Fibroblast of skin of left biceps (primary cell): ENCODE data around the gene NEK1.
A peak's percentile ranks its signal among the peaks of the same experiment; 100 is the strongest.

Experiments used
- DNase-seq, 2 experiments: peaks; one replicate each; pipeline ENCODE4 v3.0.0-alpha.2; 2013; ENCODE audit warnings: low read depth in 2 of 2

NEK1 gene

DNA sequence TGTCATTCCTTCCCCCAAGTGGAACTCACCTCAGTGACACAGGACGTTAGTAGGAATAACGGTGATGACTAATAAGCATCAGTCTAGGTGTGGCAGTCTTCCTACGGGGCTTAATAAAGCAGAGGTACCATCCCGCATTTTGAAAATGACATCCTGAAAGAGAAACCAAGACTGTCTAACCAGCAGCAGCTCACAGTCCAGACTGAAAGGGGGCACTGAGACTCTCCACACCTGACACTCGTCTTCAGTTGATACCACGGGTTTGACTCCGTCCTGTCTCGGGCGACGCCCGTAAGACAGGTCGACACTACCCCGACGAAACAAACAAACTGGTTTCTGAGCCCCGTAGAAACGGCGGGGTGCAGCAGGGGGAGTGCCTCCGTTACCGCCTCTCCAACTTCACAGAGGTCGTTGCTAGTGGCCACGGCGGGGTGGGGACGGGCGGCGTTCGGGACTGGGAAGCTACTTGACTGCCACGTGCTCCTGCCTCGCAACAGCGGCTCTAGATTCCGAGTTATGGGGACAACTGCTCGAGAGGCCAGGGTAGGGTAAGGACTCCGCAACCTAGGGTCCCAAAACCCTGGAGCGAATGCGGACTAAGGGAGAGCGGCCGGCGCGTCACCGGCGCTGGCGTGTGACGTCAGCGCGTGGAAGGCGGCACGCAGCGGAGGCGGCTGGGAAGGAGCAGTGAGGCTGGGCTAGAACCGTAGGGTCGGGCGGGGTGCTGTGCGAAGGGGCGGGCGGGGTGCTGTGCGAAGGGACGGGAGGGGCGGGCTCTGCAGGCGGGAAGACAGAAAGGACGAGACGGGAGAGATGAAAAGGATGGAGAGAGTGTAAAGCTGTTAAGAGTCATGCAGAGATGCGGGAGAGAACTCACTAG is at the start of gene NEK1:
Gene NEK1 (minus strand): TSS at position 593 of the 880 bp plus-strand sequence. CDS start 9,953 bp downstream, outside the sequence.
- peak; percentile 61 to 68 for DNase-seq

DNA sequence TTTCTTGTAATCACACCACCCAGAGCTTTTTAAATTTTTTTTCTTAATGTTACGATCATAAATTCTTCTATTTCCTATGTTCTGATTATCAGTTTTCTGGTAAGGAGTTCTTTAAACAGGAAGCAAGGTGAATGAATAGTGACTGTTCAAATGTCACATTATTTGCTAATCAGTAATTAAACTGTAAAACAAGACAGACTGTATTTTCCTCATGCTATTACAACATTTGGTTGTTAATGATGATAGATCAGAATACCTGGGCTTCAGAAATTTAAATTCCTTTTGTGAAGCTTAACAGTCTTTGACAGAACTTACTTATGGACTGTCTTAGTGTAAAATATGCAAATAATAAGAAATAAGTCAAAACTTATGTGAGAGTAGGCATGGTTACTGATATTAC is 49.4 kb upstream of the NEK1 start:
- no peak for DNase-seq

DNA sequence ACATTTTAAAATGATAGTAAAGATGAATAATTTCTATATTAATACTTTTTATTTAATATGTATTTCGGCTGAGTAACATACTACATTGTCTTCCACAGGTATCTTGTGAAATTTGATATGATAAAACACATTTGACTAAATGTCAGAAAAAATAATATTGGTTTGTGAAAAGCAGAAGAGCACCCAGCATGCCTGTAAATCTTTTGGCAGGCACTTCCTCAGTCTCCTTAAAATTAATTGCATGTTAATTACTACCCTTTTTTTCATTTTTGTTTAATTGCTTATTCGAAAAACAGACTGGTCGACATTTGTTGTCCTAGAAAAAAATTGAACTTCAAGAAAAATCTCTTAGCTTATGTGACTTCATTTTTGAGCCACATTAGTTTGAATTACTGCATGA is 48.5 kb upstream of the NEK1 start:
- DNase-seq: no peak

- DNase-seq: peak; percentile 93
Measured at GRCh38 chr4:169659716-169660670, 47.6 kb upstream of the NEK1 start.

DNA sequence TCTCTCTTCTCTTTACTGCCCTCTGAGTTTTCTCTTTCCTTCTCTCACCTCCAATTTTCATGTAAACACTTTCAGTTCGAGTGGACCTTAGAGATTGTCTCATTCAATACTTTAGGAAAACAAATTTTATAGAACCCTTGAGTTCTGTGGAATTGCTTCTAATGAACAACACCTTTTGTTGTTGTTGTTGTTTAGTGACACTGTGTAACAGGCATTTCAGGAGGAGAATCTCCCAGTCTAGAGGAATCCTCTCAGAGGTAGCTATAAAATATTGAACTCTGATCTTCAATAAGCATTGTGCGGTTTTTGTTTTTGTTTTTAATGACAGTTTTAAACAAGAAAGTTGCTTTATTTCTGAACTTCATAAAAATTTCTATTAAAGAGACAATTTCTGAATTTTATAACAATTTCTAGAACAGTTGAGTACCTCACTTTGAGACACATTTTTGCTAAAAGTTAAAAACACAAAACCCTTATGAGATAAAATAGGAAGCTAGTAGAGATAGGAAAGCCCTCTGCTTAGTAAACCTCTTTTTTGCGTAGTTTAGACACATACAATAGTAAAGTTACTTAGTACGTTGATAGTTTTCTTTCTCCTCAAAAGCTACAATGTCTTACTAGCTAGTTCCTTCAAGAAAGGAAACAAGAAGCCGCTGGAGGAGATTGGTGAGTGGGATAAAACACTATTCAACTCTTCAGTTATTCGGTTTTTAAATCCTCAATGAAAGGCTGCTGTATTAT is 46.8 kb upstream of the NEK1 start:
- no peak for DNase-seq

- DNase-seq: no peak
Measured at GRCh38 chr4:169658196-169658595, 45.8 kb upstream of the NEK1 start.

DNA sequence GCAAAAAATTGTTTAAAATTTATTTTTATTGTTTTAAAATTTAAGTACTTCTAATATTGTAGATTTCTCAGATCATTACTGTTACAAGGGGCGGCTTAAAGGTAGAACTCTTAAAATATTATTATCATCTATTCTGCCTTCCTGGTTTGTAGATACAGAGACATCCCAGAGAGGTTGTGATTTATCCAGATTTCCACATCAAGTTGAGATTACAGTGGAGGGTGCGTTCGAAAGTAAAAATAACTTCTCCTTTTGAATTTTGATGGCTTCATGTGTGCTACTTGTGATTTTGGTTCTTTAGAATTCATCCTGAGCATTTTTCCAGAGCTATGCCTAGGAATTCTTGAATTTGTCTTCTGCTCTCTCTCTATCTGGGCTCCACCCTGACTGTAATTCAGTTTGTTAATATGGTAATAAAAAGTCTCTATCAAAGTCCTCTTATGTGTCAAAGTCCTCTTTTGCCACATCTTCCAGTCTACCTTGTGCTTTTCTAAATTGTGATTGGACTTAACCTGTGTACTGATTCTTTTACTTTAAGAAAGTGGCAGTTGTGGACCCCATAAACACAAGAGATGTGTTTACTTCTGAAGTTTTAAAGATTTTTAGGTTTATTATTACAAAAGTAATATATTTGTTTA is 45.2 kb upstream of the NEK1 start:
- no peak for DNase-seq

DNA sequence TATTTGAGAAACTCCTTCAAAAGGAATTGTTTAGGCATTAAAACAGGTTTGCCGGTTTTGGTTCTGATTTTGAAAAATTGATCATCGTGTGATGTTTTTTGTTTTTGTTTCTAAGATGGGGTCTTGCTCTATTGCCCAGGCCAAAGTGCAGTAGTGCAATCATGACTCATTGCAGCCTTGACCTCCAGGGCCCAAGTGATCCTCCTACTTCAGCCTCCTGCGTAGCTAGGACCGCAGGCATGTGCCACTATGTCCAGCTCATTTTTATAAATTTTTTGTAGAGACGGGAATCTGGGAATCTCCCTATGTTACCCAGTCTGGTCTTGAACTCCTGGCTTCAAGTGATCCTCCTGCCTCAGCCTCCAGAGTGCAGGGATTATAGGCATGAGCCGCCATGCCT is 43.0 kb upstream of the NEK1 start:
- no peak for DNase-seq

DNA sequence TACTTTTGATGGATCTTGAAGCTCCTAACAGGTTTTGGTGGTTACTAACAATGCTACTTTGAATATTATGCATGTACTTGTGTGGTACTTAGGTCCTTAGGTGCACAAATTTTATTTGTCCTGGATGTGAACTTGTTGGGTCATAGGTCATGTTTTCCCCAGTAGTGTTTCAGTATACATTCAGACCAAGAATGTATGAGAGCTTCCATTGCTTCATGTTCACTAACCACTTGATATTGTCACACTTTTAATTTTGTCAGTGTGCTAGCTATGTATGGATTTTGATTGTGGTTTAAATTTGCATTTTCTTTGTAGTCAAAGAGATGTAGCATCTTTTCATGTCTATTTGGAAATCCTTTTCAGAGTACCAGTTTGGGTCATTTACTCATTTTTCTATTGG is 40.2 kb upstream of the NEK1 start:
- DNase-seq: no peak

- no peak for DNase-seq
Measured at GRCh38 chr4:169650227-169650936, 38.0 kb upstream of the NEK1 start.

GRCh38 chr4:169649545-169650226 is 37.3 kb upstream of the NEK1 start:
- DNase-seq: no peak

GRCh38 chr4:169645627-169646026 is 33.2 kb upstream of the NEK1 start:
- no peak for DNase-seq

- DNase-seq: no peak
Measured at GRCh38 chr4:169644802-169645201, 32.4 kb upstream of the NEK1 start.

GRCh38 chr4:169640261-169640870 is 28.0 kb upstream of the NEK1 start:
- peak; percentile 81 to 82 for DNase-seq

DNA sequence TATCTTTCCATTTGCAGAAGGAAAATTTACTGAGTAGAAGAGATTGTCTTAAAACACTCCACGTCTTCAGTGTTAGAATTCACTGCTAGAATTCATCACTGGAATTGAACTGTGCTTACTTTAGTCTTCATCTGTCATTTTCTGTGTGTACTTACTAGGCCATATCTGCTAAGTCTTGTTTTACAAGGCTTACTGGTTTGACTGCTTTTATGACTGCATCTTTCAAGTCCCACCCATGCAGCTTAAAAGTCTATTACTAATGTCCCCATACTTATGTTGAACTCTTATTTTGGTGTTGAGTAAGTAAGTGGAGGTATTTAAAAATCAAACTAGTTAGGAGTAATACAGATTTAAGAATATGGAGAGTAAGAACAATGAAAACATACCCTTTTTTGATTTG is 22.6 kb upstream of the NEK1 start:
- no peak for DNase-seq

DNA sequence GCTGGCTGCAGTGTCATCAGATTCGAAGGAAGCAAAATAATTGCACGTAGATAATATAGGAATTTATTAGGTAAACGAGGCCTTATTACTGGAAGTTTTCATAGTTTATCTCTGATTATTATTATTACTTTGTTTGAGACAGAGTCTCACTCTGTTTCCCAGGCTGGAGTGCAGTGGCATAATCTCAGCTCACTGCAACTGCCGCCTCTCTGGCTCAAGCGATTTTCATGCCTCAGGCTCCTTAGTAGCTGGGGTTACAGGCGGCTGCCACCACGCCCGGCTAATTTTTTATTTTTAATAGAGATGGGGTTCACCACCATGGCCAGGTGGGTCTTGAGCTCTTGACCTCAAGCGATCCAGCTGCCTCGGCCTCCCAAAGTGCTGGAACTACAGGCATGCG is 20.5 kb upstream of the NEK1 start:
- no peak for DNase-seq

- no peak for DNase-seq
Measured at GRCh38 chr4:169630069-169630468, 17.7 kb upstream of the NEK1 start.

GRCh38 chr4:169628579-169628978 is 16.2 kb upstream of the NEK1 start:
- no peak for DNase-seq

DNA sequence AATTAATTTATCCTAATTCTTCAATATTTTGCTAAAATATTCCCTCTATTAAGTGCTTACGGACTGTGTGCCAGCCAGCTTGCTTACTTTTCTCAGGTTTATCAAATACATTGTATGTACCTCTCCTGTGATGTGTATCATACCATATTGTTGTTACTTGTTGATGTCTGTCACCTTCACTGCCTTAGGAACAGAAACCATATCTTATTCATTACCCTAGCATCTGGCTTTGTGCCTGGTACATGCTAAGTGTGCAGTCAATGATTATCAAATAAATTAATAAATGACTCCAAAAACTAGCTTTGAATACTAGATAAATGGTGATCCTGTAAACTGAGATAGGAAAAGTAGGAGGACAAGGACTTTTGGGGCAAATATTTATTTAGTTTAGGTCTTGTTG is 14.9 kb upstream of the NEK1 start:
- no peak for DNase-seq
